Natural killer cell (primary cell): ENCODE results near the gene CRELD1. TPM values are rescaled to one million over a fixed set of nuclear protein-coding genes. Genes with fewer than 3 reads are reported as not detected.
A peak's percentile ranks its signal among the peaks of the same experiment; 100 is the strongest.

ENCODE experiments used
- ATAC-seq, 3 donors: fragments of 150-1000 bp in 2 of 3; fragments of 200-7000 bp in 1 of 3; cut with Tn5 transposase; 1 replicate in 1 of 3; 2 replicates in 2 of 3; pipeline ENCODE4 v1.10.0; 2021; ENCODE audit warnings: mild to moderate bottlenecking in 2 of 3, moderate library complexity in 2 of 3
- DNase-seq, 2 donors: peaks; one replicate each; pipeline versions ENCODE4 v3.0.0 to v3.0.0-alpha.2; 2013 to 2021; ENCODE audit warnings: mixed read lengths in 1 of 2
- H3K27ac ChIP-seq: one replicate; pipeline ENCODE4 v1.5.1; 2013; ENCODE audit warnings: mild to moderate bottlenecking, low read length
- H3K27me3 ChIP-seq: one replicate; pipeline ENCODE4 v1.6.1; 2013; ENCODE audit warnings: low read length; ENCODE audit not compliant: control insufficient read depth, insufficient read depth
- H3K36me3 ChIP-seq: one replicate; pipeline ENCODE4 v1.6.1; 2013; ENCODE audit warnings: low read length; ENCODE audit not compliant: control insufficient read depth, insufficient read depth
- H3K4me1 ChIP-seq: one replicate; pipeline ENCODE4 v1.6.1; 2013; ENCODE audit warnings: low read length; ENCODE audit not compliant: control insufficient read depth, insufficient read depth
- H3K4me3 ChIP-seq: one replicate; pipeline ENCODE4 v1.5.1; 2013; ENCODE audit warnings: low read length
- H3K9me3 ChIP-seq: one replicate; pipeline ENCODE4 v1.6.1; 2013; ENCODE audit warnings: low read length; ENCODE audit not compliant: control insufficient read depth, insufficient read depth
- H3K27ac Mint-ChIP-seq, 2 donors: one replicate each; pipeline ENCODE4 v1.8.0; 2022; ENCODE audit warnings: mild to moderate bottlenecking in 2 of 2, mixed read lengths in 2 of 2, moderate library complexity in 1 of 2
- H3K27me3 Mint-ChIP-seq, 2 donors: one replicate each; pipeline ENCODE4 v1.8.0; 2022; ENCODE audit warnings: low read depth in 2 of 2, mixed read lengths in 2 of 2
- H3K36me3 Mint-ChIP-seq: one replicate; pipeline ENCODE4 v1.8.0; 2022; ENCODE audit warnings: mixed read lengths
- H3K4me1 Mint-ChIP-seq, 2 donors: one replicate each; pipeline ENCODE4 v1.8.0; 2022; ENCODE audit warnings: mixed read lengths in 2 of 2
- H3K4me3 Mint-ChIP-seq: one replicate; pipeline ENCODE4 v1.8.0; 2022; ENCODE audit warnings: mild to moderate bottlenecking, moderate library complexity, mixed read lengths
- H3K9me3 Mint-ChIP-seq, 2 donors: one replicate each; pipeline ENCODE4 v1.8.0; 2022; ENCODE audit warnings: mixed read lengths in 2 of 2
- WGBS: methylation state at CpG from one replicate; pipeline ENCODE4 v1.1.7; 2013; ENCODE audit warnings: missing lambda C conversion rate; ENCODE audit not compliant: insufficient coverage; 5-methylcytosine and 5-hydroxymethylcytosine counted together
- intact Hi-C: fragments of 100-400 bp; cut with micrococcal nuclease; formaldehyde crosslinking; loops from one replicate; pipeline ENCODE4 v1.14.2; 2022
- total RNA-seq, 4 donors: library from RNA; stranded (reverse); fragments of 120-200 nt in 1 of 4; gene quantifications; one replicate each; pipeline versions ENCODE4 v1.2.3 to v1.2.4, GENCODE V29; 2013 to 2022
- TF ChIP-seq, protein P1 (sequence below): fragments of 200-600 bp; IDR thresholded peaks from one replicate; pipeline ENCODE4 v1.8.0; 2022; ENCODE audit warnings: antibody characterized with exemption

The CRELD1 gene
- total RNA-seq, 3 donors from 2014 or later (not counting 1 experiment from before 2014, with no cell fraction given), result 29.1 to 35.6 (median 32.9) TPM

DNA sequence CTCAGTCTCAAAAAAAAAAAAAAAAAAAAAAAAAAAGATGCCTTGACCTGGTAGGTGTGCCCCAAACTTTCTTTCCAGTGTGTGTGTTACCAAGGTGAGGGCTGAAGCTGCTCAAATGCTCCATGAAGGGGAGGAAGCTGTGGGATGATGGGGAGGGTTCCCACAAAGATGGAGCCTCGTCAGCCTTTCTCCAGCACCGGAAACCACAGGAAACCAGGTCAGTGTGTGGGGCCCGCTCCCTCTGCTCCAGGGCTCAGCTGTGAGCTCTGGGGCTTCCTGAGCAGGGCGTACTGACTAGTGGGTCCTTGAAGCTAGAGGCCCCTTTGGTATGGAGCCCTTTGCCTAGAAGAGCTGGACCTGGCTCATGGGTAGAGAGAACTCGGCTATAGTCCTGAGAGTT lies 31.7 kb upstream of the CRELD1 start:
- Mint-ChIP-seq H3K4me1 (peaks cover 18 to 22% of the 10 kb centered on the region in 2 donors), H3K9me3 (no peaks in the 10 kb centered on the region), H3K27ac (peak overlapping the region in 1 of 2 donors; percentile 47), H3K27me3 (no peaks in the 10 kb centered on the region), H3K36me3 (no peaks in the 10 kb centered on the region), H3K4me3 (no peak overlapping the region)
- Histone ChIP-seq H3K27ac (peak overlapping the region; percentile 33), H3K9me3 (no peaks in the 10 kb centered on the region), H3K27me3 (no peaks in the 10 kb centered on the region), H3K4me3 (no peak overlapping the region), H3K36me3 (no peaks in the 10 kb centered on the region), H3K4me1 (peaks cover 17% of the 10 kb centered on the region)
- intact Hi-C loops, result no loop called here
- WGBS, result 4% methylated on average over 5 of the region's 5 CpGs
- TF ChIP-seq, protein P1, sequence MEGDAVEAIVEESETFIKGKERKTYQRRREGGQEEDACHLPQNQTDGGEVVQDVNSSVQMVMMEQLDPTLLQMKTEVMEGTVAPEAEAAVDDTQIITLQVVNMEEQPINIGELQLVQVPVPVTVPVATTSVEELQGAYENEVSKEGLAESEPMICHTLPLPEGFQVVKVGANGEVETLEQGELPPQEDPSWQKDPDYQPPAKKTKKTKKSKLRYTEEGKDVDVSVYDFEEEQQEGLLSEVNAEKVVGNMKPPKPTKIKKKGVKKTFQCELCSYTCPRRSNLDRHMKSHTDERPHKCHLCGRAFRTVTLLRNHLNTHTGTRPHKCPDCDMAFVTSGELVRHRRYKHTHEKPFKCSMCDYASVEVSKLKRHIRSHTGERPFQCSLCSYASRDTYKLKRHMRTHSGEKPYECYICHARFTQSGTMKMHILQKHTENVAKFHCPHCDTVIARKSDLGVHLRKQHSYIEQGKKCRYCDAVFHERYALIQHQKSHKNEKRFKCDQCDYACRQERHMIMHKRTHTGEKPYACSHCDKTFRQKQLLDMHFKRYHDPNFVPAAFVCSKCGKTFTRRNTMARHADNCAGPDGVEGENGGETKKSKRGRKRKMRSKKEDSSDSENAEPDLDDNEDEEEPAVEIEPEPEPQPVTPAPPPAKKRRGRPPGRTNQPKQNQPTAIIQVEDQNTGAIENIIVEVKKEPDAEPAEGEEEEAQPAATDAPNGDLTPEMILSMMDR, result no peak
- ATAC-seq (peak; percentile 31 to 53 (median 41)), DNase-seq (peak in 1 of 2 donors; percentile 50)

DNA sequence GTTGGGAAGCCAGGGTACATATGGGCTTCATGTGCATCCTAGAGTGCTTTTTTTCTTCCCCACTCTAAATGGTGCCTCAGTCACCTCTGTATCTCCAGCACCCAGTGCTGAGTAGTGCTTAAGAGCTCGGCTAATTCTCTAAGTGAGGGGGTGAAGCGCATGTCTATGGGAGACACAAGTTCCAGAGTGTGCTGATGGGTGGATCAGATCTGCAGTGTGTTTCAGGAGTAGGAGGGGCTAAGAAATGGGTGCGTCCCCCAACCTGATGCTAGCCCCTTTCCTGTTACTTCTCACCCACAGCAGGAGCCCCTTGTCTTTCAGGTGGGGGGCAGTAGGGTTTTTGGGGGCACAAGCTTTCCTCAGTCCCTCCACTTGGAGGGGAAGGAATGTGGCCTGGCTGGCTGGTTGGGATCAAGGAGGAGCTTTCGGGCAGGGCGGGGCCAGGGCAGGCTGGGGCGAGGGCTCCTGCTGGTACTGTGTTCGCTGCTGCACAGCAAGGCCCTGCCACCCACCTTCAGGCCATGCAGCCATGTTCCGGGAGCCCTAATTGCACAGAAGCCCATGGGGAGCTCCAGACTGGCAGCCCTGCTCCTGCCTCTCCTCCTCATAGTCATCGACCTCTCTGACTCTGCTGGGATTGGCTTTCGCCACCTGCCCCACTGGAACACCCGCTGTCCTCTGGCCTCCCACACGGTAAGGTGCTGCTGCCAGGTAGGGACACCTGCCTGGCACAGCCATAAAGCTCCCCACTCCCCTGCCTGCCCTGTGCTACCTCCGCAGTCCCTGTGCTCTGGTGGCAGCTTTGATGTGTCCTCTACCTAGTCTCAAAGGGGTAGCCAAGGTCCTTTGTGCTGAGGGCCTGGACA lies 31.0 kb upstream of the CRELD1 start, which contains the start of gene IL17RE:
TSS of gene IL17RE (plus strand) at position 477 of the 866 bp plus-strand sequence. CDS start at position 562, 85 bp downstream.
- ATAC-seq, result peak in 2 of 3 donors; percentile 29 to 35
- peaks cover 17% of the 10 kb centered on the region for H3K4me1 ChIP-seq
- peak in 1 of 2 donors; percentile 35 for DNase-seq
- no peak within 1 kb of the TSS for H3K4me3 ChIP-seq
- TF ChIP-seq, protein P1, result no peak
- H3K27me3 Mint-ChIP-seq, result no peaks in the 10 kb centered on the region
- H3K4me3 Mint-ChIP-seq, result no peak within 1 kb of the TSS
- H3K4me1 Mint-ChIP-seq, result peaks cover 18 to 22% of the 10 kb centered on the region in 2 donors
- no peaks in the 10 kb centered on the region for H3K27me3 ChIP-seq
- H3K27ac Mint-ChIP-seq, result peak within 1 kb of the TSS in 1 of 2 donors; percentile 47
- peak within 1 kb of the TSS; percentile 33 for H3K27ac ChIP-seq
- H3K36me3 Mint-ChIP-seq, result no peaks in the 10 kb centered on the region
- H3K9me3 Mint-ChIP-seq, result no peaks in the 10 kb centered on the region
- intact Hi-C loops, result no loop called here
- WGBS, result 71% methylated on average over 12 of the region's 13 CpGs
- H3K36me3 ChIP-seq, result no peaks in the 10 kb centered on the region
- H3K9me3 ChIP-seq, result no peaks in the 10 kb centered on the region

DNA sequence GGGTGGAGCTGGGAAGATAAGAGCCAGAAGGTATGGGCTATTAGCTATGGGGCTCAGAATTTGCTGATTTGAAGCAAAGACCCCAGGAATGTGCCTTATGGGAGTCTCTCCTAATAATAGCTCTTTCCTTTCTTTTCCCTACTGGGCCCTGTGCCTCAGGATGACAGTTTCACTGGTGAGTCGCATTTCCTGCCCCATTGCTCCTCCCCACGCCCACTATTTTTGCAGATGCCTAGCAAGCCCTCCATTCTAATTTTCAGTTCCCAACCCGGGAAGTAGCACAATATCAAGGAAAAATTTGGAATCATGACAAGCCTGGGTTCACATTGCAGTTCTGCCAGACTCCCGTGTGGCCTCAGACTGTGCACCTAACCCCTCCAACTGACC lies 30.4 kb upstream of the CRELD1 start:
- intact Hi-C loops, result no loop called here
- Mint-ChIP-seq H3K27ac (peak overlapping the region in 1 of 2 donors; percentile 47), H3K27me3 (no peaks in the 10 kb centered on the region), H3K9me3 (no peaks in the 10 kb centered on the region), H3K36me3 (no peaks in the 10 kb centered on the region), H3K4me1 (peaks cover 15 to 22% of the 10 kb centered on the region in 2 donors), H3K4me3 (no peak overlapping the region)
- no peak overlapping the region for H3K27ac ChIP-seq
- no peaks in the 10 kb centered on the region for H3K27me3 ChIP-seq
- no peak overlapping the region for H3K4me3 ChIP-seq
- peaks cover 17% of the 10 kb centered on the region for H3K4me1 ChIP-seq
- ATAC-seq (no peak), DNase-seq (no peak)
- no peaks in the 10 kb centered on the region for H3K9me3 ChIP-seq
- 52% methylated on average over 4 of the region's 4 CpGs for WGBS
- TF ChIP-seq, protein P1, result no peak
- no peaks in the 10 kb centered on the region for H3K36me3 ChIP-seq
